A172 (cell line): ENCODE data around the gene AKR1B15. TPM values are rescaled to one million over a fixed set of nuclear protein-coding genes. Genes with fewer than 3 reads are reported as not detected.
"Not testable (repeated sequence)": the region's sequence is repeated elsewhere in the genome, so short reads cannot be mapped to it uniquely, and the experiment has no call there.

Experiments
- DNase-seq: peaks from one replicate; pipeline ENCODE4 v3.0.0-alpha.2; 2015; ENCODE audit warnings: low spot score
- total RNA-seq: library from RNA; depleted of rRNA; stranded (reverse); fragments of >200 nt; shearing (Covaris generic); gene quantifications from 2 replicates; pipeline ENCODE4 v1.2.3, GENCODE V29; 2014

Gene AKR1B15
- total RNA-seq, 1 experiment from 2014 or later, result not detected

- not testable (repeated sequence) for DNase-seq
Observed at GRCh38 chr7:134561616-134562015, 12.7 kb downstream of the AKR1B15 start.

- DNase-seq, result peak; percentile 76
Observed at GRCh38 chr7:134562136-134562535, 13.2 kb downstream of the AKR1B15 start.

DNA sequence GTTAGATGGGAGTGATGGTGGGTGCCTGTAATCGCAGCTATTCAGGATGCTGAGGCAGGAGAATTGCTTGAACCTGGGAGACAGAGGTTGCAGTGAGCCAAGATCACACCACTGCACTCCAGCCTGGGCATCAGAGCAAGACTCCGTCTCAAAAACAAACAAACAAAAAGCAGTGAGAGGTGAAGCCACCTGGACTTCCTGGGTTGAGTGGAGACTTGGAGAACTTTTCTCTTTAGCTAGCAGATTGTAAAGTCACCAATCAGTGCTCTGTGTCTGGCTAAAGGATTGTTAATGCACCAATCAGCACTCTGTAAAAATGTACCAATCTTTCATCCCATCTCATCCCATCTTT, 14.5 kb downstream of the AKR1B15 start:
- not testable (repeated sequence) for DNase-seq

DNA sequence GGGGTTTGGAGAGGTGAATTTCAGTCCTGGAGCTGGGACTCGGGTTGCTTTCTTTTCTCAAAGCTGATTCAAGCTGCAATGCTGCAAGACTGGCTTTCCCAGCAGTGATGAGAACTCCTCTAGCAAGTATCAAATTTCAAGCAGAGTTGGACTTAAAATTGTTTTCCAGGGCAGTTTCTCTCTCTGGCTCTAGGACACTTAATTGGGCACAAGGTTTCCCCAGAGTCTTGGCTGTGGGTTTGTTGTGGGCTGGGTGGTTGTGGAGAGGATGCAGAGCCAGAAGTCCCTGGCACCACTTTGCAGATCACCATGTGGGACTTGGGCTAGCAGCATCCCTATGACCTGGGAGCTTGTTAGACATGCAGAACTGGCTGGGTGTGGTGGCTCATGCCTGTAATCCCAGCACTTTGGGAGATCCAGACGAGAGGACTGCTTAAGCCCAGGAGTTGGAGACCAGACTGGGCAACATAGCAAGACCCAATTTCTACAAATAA, 16.8 kb downstream of the AKR1B15 start:
- DNase-seq, result no peak

DNA sequence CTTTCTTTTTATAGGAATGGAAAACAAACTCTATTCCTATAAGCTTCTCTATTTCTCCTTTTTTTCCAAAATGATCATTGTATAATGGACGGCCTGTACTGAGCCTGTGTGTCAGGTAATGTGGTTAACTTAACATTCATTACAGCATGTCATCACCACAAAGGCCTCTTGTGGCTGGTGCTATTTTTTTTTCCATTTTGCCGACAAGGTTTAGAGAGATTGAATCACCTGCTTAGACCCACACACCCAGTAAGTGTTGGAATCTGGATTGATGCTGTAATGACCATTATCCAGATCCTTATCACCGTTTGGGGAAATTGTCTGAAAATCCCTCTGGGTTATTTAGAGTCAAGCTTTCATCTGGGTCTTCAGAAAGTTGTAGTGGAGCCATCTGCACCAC, 18.5 kb downstream of the AKR1B15 start:
- DNase-seq, result peak; percentile 35

GRCh38 chr7:134569962-134570361, 21.1 kb downstream of the AKR1B15 start:
- DNase-seq, result not testable (repeated sequence)

- DNase-seq, result no peak
Observed at GRCh38 chr7:134571101-134571500, 22.2 kb downstream of the AKR1B15 start.

DNA sequence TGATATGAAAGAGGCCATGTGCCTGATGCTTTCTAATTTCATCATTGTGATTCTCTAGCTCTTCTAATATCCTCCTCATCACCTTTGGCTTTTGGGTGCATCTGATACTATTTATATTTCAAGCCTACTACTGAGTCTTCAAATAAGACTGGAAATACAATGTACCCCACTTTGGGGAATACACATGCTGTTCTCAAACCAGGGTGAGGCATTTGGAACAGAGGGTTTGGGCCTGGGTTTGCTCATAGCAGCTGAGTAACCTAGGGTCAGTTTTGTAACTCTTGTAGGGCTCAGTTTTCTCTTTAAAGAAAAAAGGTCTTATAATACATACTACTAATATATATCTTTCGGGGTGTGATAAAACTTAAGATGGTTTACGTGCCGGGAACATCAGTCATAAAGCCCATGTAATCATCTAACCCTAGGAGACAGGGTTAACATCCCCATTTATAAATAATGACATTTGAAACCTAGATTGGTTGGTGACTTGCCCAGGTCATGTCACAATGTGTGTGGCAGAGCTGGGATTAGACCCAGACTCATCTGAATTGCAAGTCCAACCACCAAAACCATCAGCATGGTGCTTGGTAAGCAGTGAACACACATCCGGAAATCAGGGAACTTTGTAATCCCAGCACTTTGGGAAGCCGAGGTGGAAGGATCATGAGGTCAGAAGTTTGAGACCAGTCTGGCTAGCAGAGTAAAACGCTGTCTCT, 23.0 kb downstream of the AKR1B15 start:
- no peak for DNase-seq

GRCh38 chr7:134574322-134574721, 25.4 kb downstream of the AKR1B15 start:
- DNase-seq, result no peak

DNA sequence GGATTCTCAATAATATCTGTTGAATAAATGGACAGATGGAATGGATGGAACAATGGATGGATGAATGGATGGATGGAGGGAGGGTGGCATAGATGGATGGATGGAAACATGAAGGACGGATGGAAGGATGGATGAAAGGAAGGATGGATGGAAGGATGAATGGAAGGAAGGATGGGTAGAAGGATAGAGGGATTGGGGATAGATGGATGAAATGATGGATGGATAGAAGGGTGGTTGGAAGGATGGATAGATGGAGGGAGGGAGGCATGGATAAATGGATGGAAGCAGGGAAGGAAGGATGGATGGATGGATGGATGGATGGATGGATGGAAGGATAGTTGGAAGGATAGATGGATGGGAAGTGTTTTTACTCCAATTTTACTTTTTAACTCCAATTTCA, 35.4 kb downstream of the AKR1B15 start:
- no peak for DNase-seq

DNA sequence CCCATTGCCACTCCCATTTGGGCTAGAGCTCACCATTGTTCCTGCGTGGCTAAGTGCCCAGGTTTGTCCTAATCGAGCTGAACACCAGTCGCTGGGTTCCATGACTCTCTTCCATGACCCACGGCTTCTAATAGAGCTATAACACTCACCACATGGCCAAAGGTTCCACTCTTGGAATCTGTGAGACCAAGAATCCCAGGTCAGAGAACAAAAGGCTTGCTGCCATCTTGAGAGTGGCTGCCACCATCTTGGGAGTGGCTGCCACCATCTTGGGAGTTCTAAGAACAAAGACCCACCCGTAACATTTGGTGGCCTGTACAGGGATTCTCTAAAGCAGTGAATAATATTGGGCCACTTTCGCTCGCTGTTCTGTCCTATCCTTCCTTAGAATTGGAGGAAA, 37.0 kb downstream of the AKR1B15 start:
- no peak for DNase-seq

GRCh38 chr7:134587750-134588149, 38.8 kb downstream of the AKR1B15 start:
- no peak for DNase-seq

GRCh38 chr7:134589491-134589941, 40.6 kb downstream of the AKR1B15 start:
- DNase-seq, result peak; percentile 20

GRCh38 chr7:134593530-134594392, 44.9 kb downstream of the AKR1B15 start:
- peak; percentile 93 for DNase-seq

DNA sequence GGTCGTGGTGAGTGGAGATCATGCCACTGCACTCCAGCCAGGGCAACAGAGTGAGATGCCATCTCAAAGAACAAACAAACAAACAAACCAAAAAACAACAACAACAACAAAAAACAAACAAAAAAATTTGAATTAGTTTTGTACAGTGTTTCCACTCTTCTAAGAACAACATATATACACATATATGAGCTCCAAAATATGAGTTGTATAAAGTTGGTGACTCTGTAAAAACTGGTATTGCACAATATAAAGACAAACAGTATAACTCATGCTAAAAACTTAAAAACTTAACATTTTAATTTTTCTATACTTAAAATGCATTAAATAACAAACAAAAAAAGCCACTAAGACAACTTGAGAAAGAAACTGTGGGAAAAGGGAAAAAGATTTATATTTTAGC, 46.0 kb downstream of the AKR1B15 start:
- no peak for DNase-seq

DNA sequence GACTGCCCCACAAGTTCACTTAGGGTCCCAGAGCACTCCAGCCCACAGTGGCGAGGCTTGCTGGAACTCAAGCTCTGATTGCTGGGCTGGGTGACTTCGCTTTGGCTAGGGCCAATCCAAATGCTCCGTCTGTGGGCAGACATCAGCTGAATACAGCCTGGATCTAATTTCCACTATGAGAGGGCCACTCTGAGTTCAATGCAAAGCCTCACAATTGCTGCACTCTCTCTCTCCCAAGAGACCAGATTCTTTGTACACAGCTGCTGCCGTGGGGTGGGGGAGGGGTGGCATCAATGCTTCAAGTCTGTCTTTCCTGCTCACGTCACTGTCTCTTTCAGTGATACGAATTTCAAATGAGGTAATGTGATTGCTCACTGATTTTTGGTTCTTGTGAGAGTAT, 50.5 kb downstream of the AKR1B15 start:
- DNase-seq, result no peak

DNA sequence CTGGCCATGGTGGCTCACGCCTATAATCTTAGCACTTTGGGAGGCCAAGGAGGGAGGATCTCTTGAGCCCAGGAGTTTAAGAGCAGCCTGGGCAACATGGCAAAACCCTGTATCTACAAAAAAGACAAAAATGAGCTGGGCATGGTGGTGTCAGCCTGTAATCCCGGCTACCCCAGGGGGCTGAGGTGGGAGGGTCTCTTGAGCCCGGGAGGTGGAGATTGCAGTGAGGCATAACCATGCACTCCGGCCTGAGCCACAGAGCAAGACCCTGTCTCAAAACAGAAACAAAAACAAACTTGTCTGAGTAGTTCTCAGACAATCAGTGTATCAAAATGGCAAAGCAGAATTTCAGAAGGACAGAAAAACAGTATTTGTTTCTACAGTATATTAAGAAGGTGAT, 52.5 kb downstream of the AKR1B15 start:
- DNase-seq, result no peak

GRCh38 chr7:134602881-134603451, 54.1 kb downstream of the AKR1B15 start:
- no peak for DNase-seq

GRCh38 chr7:134605978-134606923, 57.3 kb downstream of the AKR1B15 start:
- peak; percentile 51 for DNase-seq

DNA sequence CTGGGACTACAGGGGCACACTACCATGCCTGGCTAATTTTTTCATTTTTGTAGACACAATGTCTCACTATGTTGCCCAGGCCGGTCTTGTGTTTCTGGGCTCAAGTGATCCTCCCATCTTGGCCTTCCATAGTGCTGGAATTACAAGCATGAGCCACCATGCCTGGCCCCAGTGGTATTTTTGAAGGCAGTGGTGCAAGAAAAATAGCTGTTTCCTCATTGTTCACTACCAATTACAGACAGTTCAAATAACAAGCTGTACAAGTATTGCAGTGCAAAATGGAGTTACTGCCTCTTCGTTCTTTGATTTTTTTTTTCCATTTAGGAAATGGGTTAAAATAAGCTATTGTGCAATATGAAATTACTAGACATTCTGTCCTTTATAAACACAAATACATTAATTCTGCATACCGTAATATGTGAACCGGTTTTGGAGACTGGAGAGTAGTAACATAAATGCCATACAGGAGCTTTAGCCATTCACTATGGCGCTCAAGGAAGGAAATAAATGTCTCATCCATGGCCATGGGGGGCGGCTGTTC, 62.8 kb downstream of the AKR1B15 start:
- no peak for DNase-seq

- DNase-seq, result no peak
Observed at GRCh38 chr7:134612197-134612596, 63.3 kb downstream of the AKR1B15 start.
